Measurements from ENCODE around the gene AACS.
"Not testable (repeated sequence)": the region's sequence is repeated elsewhere in the genome, so short reads cannot be mapped to it uniquely, and the experiment has no call there.

Gene AACS

GRCh38 chr12:125122668-125123067 is 57.4 kb downstream of the AACS start:
- DNase-seq: no peak

- DNase-seq: no peak
Measured at GRCh38 chr12:125124320-125124966, 59.2 kb downstream of the AACS start.

GRCh38 chr12:125125271-125125670 is 60.0 kb downstream of the AACS start:
- no peak for DNase-seq

- DNase-seq: peak in 1 of 56 donors; percentile 36
Measured at GRCh38 chr12:125128439-125129178, 63.4 kb downstream of the AACS start.

- DNase-seq: peak in 36 of 56 donors; percentile 12 to 79 (median 45)
Measured at GRCh38 chr12:125129179-125129571, 63.9 kb downstream of the AACS start.

- peak in 15 of 56 donors; percentile 8 to 69 (median 44) for DNase-seq
Measured at GRCh38 chr12:125129591-125130255, 64.5 kb downstream of the AACS start.

DNA sequence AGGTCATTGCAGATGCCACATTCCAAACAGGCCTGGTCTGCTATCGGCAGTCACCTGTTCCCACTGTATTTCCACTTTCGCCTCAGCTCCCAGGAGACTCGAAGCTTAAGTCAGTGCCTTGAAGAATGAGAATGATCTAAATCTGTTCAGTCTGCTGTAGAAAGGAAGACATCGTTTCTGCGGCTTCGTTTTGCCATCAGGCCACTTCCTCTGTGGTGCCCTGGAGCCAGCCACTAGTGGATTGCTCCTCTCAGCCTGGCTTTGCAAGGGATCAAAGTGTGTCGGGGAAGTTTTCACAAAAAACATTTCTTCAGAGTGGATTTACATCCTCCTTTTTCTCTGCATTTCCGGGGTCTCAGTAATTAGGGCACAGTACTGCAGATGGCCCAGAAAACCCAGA is 66.7 kb downstream of the AACS start:
- no peak for DNase-seq

- DNase-seq: peak in 3 of 56 donors; percentile 3 to 20 (median 10)
Measured at GRCh38 chr12:125132698-125133400, 67.6 kb downstream of the AACS start.

GRCh38 chr12:125133616-125134015 is 68.4 kb downstream of the AACS start:
- DNase-seq: no peak

DNA sequence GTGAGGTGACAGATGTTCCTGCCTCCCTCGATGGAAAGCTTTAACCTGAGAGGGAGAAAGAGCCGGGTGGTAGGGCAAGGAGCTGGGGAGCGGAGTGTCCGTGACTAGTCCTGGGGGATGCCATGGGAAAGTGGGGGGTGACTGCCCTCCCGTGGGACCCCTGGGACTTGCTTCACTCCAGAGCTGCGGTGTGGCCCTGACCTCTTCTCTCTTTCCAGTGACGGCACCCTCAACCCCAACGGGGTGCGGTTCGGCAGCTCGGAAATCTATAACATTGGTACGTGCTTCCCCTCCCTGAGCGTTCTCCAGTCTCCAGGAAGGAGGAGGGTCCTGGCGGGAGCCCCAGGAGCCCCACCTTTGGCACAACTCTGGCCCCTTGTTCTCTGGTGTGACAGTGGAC is 69.3 kb downstream of the AACS start:
- no peak for DNase-seq

- no peak for DNase-seq
Measured at GRCh38 chr12:125135906-125136305, 70.7 kb downstream of the AACS start.

- peak in 20 of 56 donors; percentile 12 to 52 (median 23) for DNase-seq
Measured at GRCh38 chr12:125136702-125137101, 71.5 kb downstream of the AACS start.

GRCh38 chr12:125137766-125138344 is 72.6 kb downstream of the AACS start:
- no peak for DNase-seq

- no peak for DNase-seq
Measured at GRCh38 chr12:125140279-125141209, 75.3 kb downstream of the AACS start.

DNA sequence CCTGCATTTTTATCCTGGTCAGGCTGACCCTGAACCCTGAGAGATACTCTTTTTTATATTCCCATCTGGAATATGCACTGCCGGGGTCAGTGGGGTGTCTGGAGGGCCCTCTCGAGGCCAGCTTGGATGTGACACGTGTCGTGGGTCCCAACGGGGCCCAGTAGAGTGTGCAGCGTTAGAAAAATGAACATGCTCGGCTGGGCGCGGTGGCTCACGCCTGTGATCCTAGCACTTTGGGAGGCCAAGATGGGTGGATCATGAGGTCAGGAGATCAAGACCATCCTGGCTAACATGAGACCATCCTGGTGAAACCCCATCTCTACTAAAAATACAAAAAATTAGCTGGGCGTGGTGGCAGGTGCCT is 76.0 kb downstream of the AACS start:
- DNase-seq: not testable (repeated sequence)

DNA sequence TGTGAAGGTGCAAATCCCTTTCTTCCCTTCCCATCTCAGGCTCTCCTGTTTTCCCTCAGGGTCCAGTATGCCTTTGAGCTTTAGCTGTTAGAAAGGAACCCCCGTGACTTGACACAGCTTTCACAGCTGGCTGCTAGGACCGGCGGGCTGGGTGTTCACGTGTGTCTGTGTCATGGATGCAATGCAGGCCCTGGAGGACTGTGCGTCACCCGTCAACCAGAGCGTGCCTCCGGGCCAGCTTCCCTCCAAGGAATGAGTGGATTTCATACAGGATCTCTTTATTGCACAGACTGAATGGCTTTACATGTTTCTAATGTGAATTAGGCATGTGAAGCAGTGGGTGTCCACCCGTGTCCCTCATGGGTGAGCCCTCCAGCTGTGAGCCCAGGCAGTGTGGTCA is 77.4 kb downstream of the AACS start:
- DNase-seq: no peak

GRCh38 chr12:125143491-125143890 is 78.3 kb downstream of the AACS start:
- DNase-seq: peak in 18 of 56 donors; percentile 3 to 38 (median 23)

- no peak for DNase-seq
Measured at GRCh38 chr12:125145196-125145595, 80.0 kb downstream of the AACS start.

DNA sequence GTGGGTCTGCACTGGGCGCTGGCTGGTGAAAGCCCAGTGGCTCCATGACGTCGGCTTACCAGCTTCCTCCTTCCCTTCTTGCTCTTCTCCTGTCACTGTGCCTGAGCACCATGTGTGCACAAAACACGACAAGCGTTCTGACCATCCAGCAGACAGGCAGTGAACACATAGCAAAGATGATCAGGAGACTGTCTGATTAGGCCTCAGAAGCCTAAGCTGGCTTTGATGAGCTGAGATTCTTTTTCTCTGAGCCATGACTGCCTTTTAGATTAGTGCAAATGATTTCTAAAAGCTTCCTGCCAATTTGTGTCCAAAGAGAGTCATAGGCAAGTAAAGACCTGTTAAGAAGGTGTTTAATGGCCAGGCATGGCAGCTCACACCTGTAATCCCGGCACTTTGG is 83.1 kb downstream of the AACS start:
- DNase-seq: no peak

Measured in amygdala (tissue), 56 donors.